Measurements from ENCODE around the gene CACNA1C.

The CACNA1C gene

DNA sequence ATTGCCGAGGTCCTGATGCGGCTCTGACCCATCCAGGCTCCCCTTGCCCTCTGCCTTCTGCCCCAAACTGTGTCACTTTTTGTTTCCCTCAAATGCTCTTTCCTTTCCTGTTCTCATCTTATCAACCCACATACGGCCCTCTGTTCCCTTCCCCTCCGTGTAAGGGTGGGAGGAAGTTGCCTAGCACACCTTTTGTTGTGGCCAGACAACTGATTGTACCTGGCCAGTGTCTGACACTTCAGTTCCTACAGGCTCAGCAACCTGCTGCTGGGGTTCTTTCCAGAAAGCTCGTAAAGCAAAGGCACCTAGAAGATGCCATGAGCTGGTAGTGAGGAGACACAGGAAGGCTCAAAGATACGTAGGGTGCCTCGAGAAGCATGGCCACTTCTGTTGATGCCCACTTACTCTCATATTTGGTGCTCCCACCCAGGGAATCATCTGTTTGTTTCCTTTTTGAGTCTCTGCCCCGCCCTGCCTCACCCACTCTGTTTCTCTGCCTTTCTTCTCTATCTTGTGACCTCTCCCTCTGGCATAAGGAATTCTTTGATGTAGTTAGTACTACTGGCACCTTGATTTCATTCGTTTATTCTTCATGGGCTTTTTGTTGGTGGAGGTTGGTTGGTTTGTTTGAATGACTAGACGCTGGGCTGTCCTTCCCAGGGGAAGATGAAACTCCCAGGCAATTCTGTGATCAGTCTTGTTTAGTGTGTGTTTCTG lies 589.5 kb downstream of the CACNA1C start:
- no peak for DNase-seq

DNA sequence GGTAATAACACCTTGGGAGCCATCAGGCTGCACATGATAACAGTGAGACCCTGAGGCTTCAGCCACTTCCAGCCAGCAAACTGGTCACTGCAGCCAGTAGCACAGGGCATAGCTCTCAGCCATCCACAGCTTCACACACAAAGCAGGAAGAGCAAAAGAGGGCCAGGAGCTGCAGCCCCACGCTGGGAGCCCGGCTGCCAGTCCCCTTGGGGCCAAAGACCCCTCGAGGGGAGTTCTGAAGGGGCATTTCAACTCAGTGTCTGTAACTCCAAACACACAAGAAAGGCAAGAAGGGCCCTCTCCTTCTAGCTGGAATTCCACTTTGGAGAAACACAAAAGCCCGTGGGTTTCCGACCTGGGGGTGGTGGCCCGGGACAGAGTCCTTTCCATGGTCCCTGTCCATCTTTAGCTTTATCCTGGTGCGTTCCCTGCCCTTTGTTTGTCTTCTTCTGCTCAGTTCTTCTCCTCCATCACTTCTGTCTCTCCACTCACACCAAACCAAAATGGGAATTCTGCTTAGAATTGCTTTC lies 590.2 kb downstream of the CACNA1C start:
- DNase-seq: no peak

DNA sequence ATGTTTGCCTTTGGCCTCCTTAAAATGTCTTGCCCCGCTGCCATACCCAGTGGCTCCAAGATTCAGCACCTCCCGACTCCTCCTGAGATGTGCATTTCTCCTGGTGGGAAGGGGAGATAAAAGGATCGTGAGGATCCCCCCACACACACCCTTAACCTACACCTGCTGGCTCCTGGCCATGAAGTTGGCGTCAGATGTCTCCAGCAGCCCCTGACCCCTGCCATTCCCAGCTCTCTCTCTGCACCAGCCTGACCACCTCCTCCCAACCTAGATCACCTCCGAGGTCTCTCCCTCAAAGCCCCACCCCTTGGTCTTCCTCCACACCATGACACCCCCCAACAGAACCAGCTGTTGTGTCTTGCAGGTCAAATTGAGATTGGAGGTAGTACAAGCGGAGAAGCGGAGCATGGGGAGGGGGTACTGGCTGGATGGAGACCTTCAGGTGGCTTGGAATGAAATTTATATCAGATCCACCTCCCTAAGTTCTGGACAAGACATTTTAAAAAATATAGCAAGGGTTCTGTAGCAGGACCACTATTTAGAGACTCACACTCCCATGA lies 590.9 kb downstream of the CACNA1C start:
- DNase-seq: no peak

- no peak for DNase-seq
Observed at GRCh38 chr12:2644683-2645405, 592.1 kb downstream of the CACNA1C start.

- no peak for DNase-seq
Observed at GRCh38 chr12:2645460-2645859, 592.7 kb downstream of the CACNA1C start.

GRCh38 chr12:2646341-2646740 lies 593.6 kb downstream of the CACNA1C start:
- DNase-seq: no peak

DNA sequence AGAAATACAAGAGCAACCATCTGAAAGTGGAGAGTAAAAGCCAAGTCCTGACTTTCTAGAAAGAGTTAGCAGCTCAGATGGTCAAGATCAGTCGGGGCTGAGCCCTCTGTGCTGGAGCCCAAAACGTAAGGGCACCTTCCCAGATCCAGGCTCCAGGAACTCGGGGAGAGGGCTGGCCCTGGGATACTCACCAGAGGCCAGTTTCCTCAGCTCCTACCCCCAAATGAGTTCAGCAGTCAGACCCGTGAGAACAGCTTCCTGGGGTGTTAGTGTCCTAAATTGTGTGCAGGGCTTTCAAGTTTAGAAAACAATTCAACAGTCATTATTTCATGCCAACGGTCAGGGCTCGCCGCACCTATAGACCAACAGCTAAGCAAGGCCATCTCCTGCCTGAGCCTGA lies 594.4 kb downstream of the CACNA1C start:
- DNase-seq: no peak

GRCh38 chr12:2648406-2648805 lies 595.6 kb downstream of the CACNA1C start:
- DNase-seq: no peak

- no peak for DNase-seq
Observed at GRCh38 chr12:2649201-2650030, 596.6 kb downstream of the CACNA1C start.

DNA sequence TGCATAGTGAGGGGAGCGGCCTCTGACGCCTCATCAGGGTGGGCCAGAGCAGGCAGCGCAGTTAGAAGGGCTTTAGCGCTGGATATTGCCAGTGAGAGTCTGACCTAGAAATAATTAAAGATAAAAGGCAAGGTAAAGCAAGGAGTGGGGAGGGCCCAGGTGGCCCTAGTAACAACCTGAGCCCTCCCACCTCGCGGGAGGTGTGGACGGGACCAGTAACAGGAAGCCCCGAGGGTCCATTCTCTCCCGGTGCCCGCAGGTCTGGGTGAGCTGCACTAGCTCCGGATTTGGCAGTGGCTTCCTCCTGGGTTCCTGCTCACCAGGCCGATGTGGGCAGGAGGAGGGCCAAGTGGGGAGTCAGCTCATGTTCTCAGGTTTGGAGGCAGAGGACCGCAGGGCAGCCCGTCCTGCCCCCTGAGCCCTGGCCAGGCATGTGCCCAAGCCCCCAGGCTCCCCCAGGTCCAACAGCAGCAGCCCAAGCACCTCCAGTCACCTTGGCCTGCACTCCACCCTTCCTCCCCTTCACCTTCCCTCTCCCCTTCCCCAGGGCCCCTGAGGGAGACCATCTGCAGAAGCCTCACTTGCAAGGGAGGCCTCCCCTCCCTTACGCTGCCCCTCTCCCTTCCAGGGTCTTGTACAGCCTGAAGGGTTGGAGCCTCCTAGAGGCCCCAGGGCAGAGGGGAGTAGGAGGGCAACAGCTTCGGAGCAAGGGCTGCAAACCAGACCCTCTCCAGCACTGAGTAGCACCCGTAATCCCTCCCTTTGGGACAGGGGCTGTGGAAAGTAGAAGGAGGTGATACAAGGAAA lies 597.7 kb downstream of the CACNA1C start:
- DNase-seq: no peak

DNA sequence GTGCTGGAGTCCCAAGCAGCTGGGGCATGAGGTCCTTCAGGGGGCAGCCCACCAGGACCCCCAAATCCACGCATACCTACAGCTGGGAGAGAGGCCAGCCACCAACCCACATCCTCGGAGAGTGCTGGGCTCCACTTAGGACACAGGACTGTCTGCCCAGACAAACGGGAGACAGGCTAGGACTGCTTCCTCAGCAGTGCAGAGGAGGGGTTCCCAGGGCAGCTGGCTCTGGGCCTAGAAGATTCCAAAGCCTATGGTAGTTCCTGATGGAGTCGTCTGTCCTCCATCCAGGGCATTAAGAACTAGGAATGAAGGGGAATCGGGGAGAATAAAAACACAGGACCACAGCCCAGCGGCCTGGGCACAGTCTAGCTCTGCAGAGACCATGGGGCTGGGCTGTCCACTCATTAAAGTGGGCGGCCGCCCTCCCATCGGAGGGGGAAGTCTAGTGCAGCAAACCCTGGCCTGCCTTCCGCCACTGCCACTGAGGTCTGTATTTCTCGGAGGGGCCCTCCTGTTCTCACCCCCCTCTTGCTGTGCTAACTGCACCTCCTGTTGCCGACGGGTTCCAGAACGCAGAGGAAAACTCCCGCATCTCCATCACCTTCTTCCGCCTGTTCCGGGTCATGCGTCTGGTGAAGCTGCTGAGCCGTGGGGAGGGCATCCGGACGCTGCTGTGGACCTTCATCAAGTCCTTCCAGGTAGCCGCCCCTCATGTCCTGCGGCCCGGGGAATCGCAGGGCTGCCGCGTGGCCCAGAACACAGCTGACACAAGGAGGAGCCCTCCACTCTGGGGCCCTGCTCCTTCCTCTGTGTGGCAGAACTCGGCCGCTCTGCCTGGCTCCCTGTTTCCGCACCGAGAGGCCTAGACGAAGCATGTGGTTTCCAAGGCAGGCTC lies 598.5 kb downstream of the CACNA1C start:
- DNase-seq: no peak

DNA sequence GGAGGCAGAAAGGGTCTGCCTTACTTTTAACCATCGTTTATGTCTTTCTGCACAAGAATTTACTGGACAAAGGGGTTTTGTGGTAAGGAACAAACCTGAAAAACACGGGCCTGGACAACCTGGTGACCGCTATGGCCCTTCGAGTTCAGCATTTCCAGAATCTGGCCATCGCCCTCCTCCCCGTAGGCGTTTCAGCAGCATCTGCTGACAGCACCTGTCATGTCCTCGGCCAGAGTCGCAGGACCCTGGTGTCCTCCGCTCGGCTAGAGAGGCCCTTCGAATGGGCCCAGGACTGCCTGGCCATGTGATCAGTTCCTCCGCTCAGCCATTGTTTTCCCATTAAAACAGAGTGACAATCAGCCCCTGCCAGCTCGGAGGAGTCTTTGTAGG lies 599.2 kb downstream of the CACNA1C start:
- no peak for DNase-seq

GRCh38 chr12:2652401-2653081 lies 599.8 kb downstream of the CACNA1C start:
- no peak for DNase-seq

DNA sequence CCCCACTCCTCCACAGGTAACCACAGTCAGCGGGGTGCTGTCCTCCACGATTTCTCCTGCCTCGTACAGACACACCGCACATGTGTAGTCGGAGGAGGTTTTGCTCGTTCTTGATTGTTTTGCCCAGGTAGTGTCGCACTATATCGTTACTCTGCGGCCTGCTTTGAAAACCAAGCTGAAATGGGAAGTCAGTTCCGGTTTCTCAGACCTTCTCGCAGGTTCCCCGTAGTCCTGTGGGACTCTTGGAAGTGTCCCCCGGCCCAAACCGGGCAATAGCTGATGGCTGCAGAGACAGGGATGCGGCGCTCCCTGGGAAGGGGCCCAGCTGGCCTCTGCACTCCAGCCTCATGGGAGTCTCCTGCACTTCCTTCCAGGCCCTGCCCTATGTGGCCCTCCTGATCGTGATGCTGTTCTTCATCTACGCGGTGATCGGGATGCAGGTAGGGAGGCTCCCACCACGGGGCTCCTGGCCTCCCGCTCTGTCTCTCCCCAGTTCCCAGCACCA lies 600.7 kb downstream of the CACNA1C start:
- DNase-seq: no peak

DNA sequence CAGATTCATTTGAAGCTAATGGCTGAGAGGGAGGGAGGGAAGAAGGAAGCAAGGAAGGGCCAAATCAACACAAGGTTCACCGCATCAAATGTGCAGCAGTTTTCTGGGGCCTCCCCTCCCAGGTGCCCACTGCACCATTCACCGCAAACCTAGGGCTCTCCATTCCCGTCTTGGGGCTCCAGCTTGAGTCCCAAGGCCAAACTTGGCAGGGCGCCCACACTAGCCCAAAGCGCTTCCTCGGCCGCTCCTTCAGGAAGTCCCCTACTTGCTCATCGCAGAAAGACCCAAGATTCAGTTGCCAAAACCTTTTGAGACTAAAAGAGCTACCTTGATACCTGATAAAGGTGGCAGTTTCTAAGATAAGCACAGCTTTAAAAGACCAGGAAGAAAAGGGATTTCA lies 601.5 kb downstream of the CACNA1C start:
- no peak for DNase-seq

DNA sequence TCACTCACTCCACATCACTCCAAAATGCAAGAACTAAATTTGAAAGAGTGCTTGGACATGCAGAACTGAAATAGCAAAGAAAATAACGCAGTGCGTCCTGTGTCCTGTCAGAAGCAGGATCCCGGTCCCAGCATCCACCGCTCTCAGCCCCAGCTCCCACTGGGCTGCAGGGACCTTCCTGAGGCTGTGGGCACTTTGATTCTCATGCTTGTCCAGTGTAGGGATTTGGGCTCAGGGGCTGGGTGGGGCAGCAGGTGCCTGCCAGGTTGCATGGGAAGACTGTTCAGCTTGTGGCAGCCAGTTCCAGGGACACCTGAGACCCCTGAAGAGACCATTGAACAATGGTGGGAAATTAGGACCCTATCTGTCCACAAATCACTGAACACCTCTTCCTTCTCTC lies 602.0 kb downstream of the CACNA1C start:
- no peak for DNase-seq

DNA sequence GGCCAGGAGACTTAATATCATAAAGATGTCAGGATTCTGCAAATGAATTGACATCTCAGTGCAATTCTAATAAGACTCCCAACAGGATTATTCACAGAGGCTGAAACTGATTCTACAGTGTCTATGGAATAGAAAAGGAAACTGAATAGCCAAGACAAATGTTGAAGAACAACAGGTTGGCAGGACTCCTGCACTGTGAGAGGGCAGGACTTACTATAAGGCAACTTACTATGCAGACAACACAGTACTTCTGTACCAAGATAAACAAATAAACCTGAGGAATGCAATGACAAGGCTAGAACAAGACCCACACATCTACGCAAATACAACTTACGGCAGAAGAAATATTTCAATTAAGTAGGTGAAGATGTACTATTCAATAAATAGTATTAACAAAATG lies 609.7 kb downstream of the CACNA1C start:
- no peak for DNase-seq

DNA sequence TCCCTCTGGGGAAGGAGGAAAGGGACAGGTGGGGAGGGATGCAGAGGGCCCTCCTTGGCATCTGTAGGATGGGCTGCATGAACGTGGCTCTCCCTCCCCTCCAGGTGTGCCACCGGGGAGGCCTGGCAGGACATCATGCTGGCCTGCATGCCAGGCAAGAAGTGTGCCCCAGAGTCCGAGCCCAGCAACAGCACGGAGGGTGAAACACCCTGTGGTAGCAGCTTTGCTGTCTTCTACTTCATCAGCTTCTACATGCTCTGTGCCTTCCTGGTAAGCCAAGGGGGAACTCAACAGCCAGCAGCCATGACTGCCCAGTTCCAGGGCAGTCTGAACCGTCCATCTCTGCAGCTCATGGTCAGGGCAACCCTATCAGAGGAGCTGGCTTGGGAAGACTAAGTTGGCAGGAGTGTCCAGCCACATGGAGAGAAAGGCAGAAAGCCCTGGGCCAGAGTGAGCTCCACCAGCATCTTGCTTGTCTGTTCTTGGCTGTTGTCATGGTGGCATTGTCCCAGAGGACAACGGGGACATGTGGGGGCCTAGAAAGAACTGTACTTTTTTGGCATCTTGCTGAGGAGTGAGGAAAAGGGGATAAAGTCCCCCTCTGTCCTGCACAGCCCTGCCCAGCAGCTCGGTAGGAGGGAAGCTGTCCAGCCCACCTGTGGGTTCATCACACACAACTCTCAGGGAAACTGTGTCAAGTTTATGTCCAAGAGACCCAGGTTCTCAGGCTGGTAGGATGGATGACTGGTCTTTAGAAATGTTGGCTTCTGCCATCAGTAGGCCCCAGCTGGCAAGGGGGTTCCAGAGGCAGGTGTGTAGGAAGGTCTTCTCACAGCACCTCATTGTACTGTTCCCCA lies 612.2 kb downstream of the CACNA1C start:
- no peak for DNase-seq

DNA sequence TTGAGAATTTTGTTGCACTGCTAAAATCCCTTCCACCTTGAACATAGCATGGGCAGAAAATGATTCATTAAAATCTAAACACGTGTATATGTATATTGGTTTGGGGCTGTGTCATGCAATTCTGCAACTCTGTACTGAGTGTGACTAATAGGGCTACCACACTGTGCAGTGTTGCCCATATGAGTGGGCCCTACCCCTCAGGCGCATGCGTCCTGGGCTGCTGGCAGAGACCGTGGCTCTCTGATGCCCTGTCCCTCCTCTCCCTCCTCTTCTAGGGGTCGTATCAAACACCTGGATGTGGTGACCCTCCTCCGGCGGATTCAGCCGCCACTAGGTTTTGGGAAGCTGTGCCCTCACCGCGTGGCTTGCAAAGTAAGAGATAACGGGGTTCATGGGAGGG lies 613.6 kb downstream of the CACNA1C start:
- DNase-seq: no peak

Data from GF-D8 (cell line).